GM12878 (cell line): ENCODE data around the gene C5orf34. TPM values are rescaled to one million over a fixed set of nuclear protein-coding genes. Genes with fewer than 3 reads are reported as not detected.
"Not testable (repeated sequence)": the region's sequence is repeated elsewhere in the genome, so short reads cannot be mapped to it uniquely, and the experiment has no call there.

Experiments used
- ATAC-seq: fragments of 200-7000 bp; cut with Tn5 transposase; 3 replicates; pipeline ENCODE4 v1.9.1; 2020; ENCODE audit warnings: mild to moderate bottlenecking, moderate library complexity
- BruUV-seq: library from RNA; stranded (reverse); fragments of 400-500 nt; replicated peaks from 2 replicates; lab custom pipeline; 2021; lab: Mats Ljungman, UMichigan
- CTCF ChIA-PET: fragments of 300-600 bp; sonication (Branson Sonifier 250); formaldehyde crosslinking; extraction: SDS; loops from one replicate; lab custom pipeline; 2021; ENCODE audit warnings: inconsistent platforms; lab: Yijun Ruan, JAX
- POLR2A ChIA-PET: fragments of 350-600 bp; formaldehyde crosslinking; extraction: SDS; loops from one replicate; lab custom pipeline; 2021; ENCODE audit warnings: inconsistent platforms; lab: Charles Lee
- RAD21 ChIA-PET: fragments of 300-600 bp; sonication (Branson Sonifier 250); formaldehyde crosslinking; loops from one replicate; lab custom pipeline; 2023; ENCODE audit warnings: antibody characterized with exemption; ENCODE audit not compliant: unreplicated experiment; lab: Charles Lee
- SMC1A ChIA-PET: fragments of 300-600 bp; sonication (Branson Sonifier 250); formaldehyde crosslinking; loops from one replicate; lab custom pipeline; 2023; ENCODE audit not compliant: unreplicated experiment, uncharacterized antibody; lab: Charles Lee
- DNase-seq: peaks from one replicate; pipeline ENCODE4 v3.0.0-alpha.2; 2011; ENCODE audit warnings: low read depth, low spot score
- FAIRE-seq: peaks from 3 replicates; lab custom pipeline; 2011; peaks lifted over from hg19 to GRCh38; lab: Jason Lieb, UNC
- H2AFZ ChIP-seq: 2 replicates; pipeline ENCODE4 v1.6.0; 2011; ENCODE audit warnings: low read depth, low read length, control low read depth; ENCODE audit not compliant: control insufficient read depth
- H3K27ac ChIP-seq: 2 replicates; pipeline ENCODE4 v1.5.1; 2011; ENCODE audit warnings: control low read depth; ENCODE audit not compliant: control insufficient read depth, insufficient read depth
- H3K27me3 ChIP-seq, 2 experiments: replicated peaks in 1 of 2; 2 replicates each; pipeline versions ENCODE4 v1.6.0 to v1.6.1; 2011; ENCODE audit warnings: low read length in 1 of 2; ENCODE audit not compliant: control insufficient read depth in 2 of 2, insufficient read depth in 2 of 2
- H3K36me3 ChIP-seq, 2 experiments: 2 replicates each; pipeline ENCODE4 v1.5.1; 2011; ENCODE audit warnings: low read length in 1 of 2; ENCODE audit not compliant: control insufficient read depth in 2 of 2, insufficient read depth in 2 of 2
- H3K4me1 ChIP-seq: 2 replicates; pipeline ENCODE4 v1.6.1; 2011; ENCODE audit warnings: mild to moderate bottlenecking, low read length, moderate library complexity, mixed read lengths; ENCODE audit not compliant: control insufficient read depth, insufficient read depth
- H3K4me2 ChIP-seq: 2 replicates; pipeline ENCODE4 v1.6.0; 2011; ENCODE audit warnings: control low read depth; ENCODE audit not compliant: control insufficient read depth, insufficient read depth
- H3K4me3 ChIP-seq: fragments of 200-600 bp; sonication (generic); 2 replicates; pipeline ENCODE4 v1.5.1; 2016
- H3K79me2 ChIP-seq: 2 replicates; pipeline ENCODE4 v1.6.0; 2011; ENCODE audit warnings: low read length; ENCODE audit not compliant: control insufficient read depth, insufficient read depth
- H3K9ac ChIP-seq: 2 replicates; pipeline ENCODE4 v1.8.0; 2011; ENCODE audit warnings: low read length, control low read depth, mixed read lengths; ENCODE audit not compliant: control insufficient read depth, insufficient read depth
- H3K9me3 ChIP-seq: replicated peaks from 3 replicates; pipeline ENCODE4 v1.5.1; 2011; ENCODE audit warnings: mild to moderate bottlenecking, low read length; ENCODE audit not compliant: control insufficient read depth, insufficient read depth
- H4K20me1 ChIP-seq: 2 replicates; pipeline ENCODE4 v1.6.0; 2011; ENCODE audit not compliant: control insufficient read depth, insufficient read depth
- BHLHE40 ChIP-seq, 2 experiments: fragments of 450-650 bp in 1 of 2; IDR thresholded peaks; 2 replicates each; pipeline ENCODE4 v1.6.1; 2011 to 2017; ENCODE audit warnings: low read depth in 2 of 2, borderline replicate concordance in 1 of 2, improper control_type of control experiment in 1 of 2, low read length in 1 of 2, mild to moderate bottlenecking in 1 of 2
- GATAD2B ChIP-seq: fragments of 450-650 bp; conservative IDR thresholded peaks from 2 replicates; pipeline ENCODE4 v1.6.1; 2017; ENCODE audit warnings: low read depth, mild to moderate bottlenecking, moderate library complexity
- HCFC1 ChIP-seq: fragments of 150-350 bp; IDR thresholded peaks from 2 replicates; pipeline ENCODE4 v1.6.1; 2014; ENCODE audit warnings: low read length
- IKZF1 ChIP-seq: fragments of 450-650 bp; conservative IDR thresholded peaks from 2 replicates; pipeline ENCODE4 v1.6.1; 2017; ENCODE audit warnings: antibody characterized with exemption, mild to moderate bottlenecking
- JUND ChIP-seq: IDR thresholded peaks from 2 replicates; pipeline ENCODE4 v1.6.1; 2012; ENCODE audit warnings: low read depth, mild to moderate bottlenecking, low read length, improper control_type of control experiment, moderate library complexity
- LARP7 ChIP-seq: fragments of 450-650 bp; IDR thresholded peaks from 2 replicates; pipeline ENCODE4 v1.6.1; 2017; ENCODE audit warnings: mild to moderate bottlenecking
- NFXL1 ChIP-seq: fragments of 450-650 bp; IDR thresholded peaks from 2 replicates; pipeline ENCODE4 v1.6.1; 2017; ENCODE audit warnings: antibody characterized with exemption, mild to moderate bottlenecking, borderline replicate concordance
- NKRF ChIP-seq: fragments of 450-650 bp; conservative IDR thresholded peaks from 2 replicates; pipeline ENCODE4 v1.6.1; 2017; ENCODE audit warnings: mild to moderate bottlenecking, moderate library complexity
- RFX5 ChIP-seq: IDR thresholded peaks from 2 replicates; pipeline ENCODE4 v1.6.1; 2011; ENCODE audit warnings: low read depth, low read length, improper control_type of control experiment
- RUNX3 ChIP-seq: IDR thresholded peaks from 2 replicates; pipeline ENCODE4 v1.6.1; 2012; ENCODE audit warnings: low read length, inconsistent platforms
- TCF12 ChIP-seq: IDR thresholded peaks from 2 replicates; pipeline ENCODE4 v1.6.1; 2011; ENCODE audit warnings: low read depth, mild to moderate bottlenecking, low read length
- TCF3 ChIP-seq: IDR thresholded peaks from 2 replicates; pipeline ENCODE4 v1.6.1; 2012; ENCODE audit warnings: low read depth, mild to moderate bottlenecking, low read length, borderline replicate concordance; ENCODE audit not compliant: insufficient read depth
- ZNF217 ChIP-seq: fragments of 450-650 bp; IDR thresholded peaks from 2 replicates; pipeline ENCODE4 v1.6.1; 2017; ENCODE audit warnings: antibody characterized with exemption, mild to moderate bottlenecking
- ZNF592 ChIP-seq: fragments of 450-650 bp; IDR thresholded peaks from 2 replicates; pipeline ENCODE4 v1.6.1; 2017; ENCODE audit warnings: mild to moderate bottlenecking, moderate library complexity
- WGBS: methylation state at CpG from one replicate; pipeline ENCODE4 v1.1.6; 2016; ENCODE audit warnings: low lambda C conversion rate; ENCODE audit not compliant: insufficient replicate concordance, insufficient coverage; ENCODE audit errors: missing lambda C conversion rate; 5-methylcytosine and 5-hydroxymethylcytosine counted together
- in situ Hi-C: fragments of 300-500 bp; cut with MboI; formaldehyde crosslinking; loops from 9 replicates; pipeline ENCODE4 v1.14.3; 2018; ENCODE audit warnings: mixed read lengths
- intact Hi-C: fragments of 100-400 bp; cut with micrococcal nuclease; formaldehyde crosslinking; loops from one replicate; pipeline ENCODE4 v1.14.2; 2022; ENCODE audit not compliant: unreplicated experiment
- polyA plus RNA-seq, 11 experiments: library from polyadenylated mRNA; depleted of rRNA in 4 of 11; unstranded in 6 of 11; stranded (reverse) in 5 of 11; fragments of >200 nt; fragmentation: Nextera tagmentation in 4 of 11; fragmentation: Illumina TruSeq in 1 of 11; extraction: Ambion mirVana in 4 of 11; extraction: Trizol in 1 of 11; gene quantifications; 1 replicate in 1 of 11; 2 replicates in 10 of 11; pipeline versions ENCODE4 v1.2.1 to v1.2.3, GENCODE V29; 2011 to 2016; ENCODE audit warnings: inconsistent platforms in 2 of 11, missing spikeins in 2 of 11, low read depth in 1 of 11
- total RNA-seq, 4 experiments: library from RNA; depleted of rRNA in 3 of 4; stranded (reverse); fragments of >200 nt in 3 of 4; fragmentation: Illumina TruSeq in 1 of 4; extraction: Trizol in 1 of 4; gene quantifications; 2 replicates each; pipeline versions ENCODE4 v1.2.1 to v1.2.3, GENCODE V29; 2013 to 2021

The C5orf34 gene
- total and polyA plus RNA-seq, 10 of the 15 experiments (the other 5 are each of a cell fraction or from before 2014, with no cell fraction given) = 6.1 to 15.1 (median 10.0) TPM

GRCh38 chr5:43556857-43557542 is 42.1 kb upstream of the C5orf34 start, which contains the start of gene PAIP1 (continued):
- TF ChIP-seq ZNF592 (peak; percentile 55; the same call in 1 of the 2 replicates), HCFC1 (peak; percentile 40; the same call in 1 of the 2 replicates), ZNF217 (peak; percentile 60; the same call in 1 of the 2 replicates), JUND (no peak), TCF12 (0 out of 2 replicates have a peak, but pooled peaks have one; percentile 5), RFX5 (no peak)

GRCh38 chr5:43556607-43556856 is 41.6 kb upstream of the C5orf34 start:
- 3% methylated on average over 7 of the region's 30 CpGs for WGBS
- H3K9ac ChIP-seq = peak overlapping the region; percentile 97
- FAIRE-seq, DNase-seq, BruUV-seq, in situ Hi-C loops, H3K9me3 ChIP-seq, H3K36me3 ChIP-seq, H4K20me1 ChIP-seq, H3K27me3 ChIP-seq: not testable (repeated sequence)
- H3K4me3 ChIP-seq = peak overlapping the region; percentile 94
- TF ChIP-seq IKZF1 (0 out of 2 replicates have a peak, but pooled peaks have one; percentile 74), LARP7 (peak; percentile 60; the same call in 1 of the 2 replicates), RUNX3 (peak; percentile 1; the same call in 1 of the 2 replicates), NFXL1 (peak; percentile 8; the same call in 1 of the 2 replicates), BHLHE40 (IDR thresholded peaks at IDR 0.05; ENCODE audit: borderline replicate concordance in 1 of 2, low read depth in 2 of 2, low read length in 1 of 2) (peak; percentile 2 to 15; a peak in 1 of 4 replicates), GATAD2B (peak; percentile 75; the same call in 1 of the 2 replicates), TCF3 (peak; percentile 74; the same call in 1 of the 2 replicates), NKRF (0 out of 2 replicates have a peak, but pooled peaks have one; percentile 18)
- RAD21 ChIA-PET = interaction anchor here (3.7 kb wide), 1 partner anchor 72 kb away, joined by 19 read pairs; the partner anchor contains the start of gene TMEM267
- peak overlapping the region; percentile 87 for H3K27ac ChIP-seq
- POLR2A ChIA-PET = interaction anchor here (0.6 to 3.6 kb wide), 2 partner anchors 18 to 72 kb away, joined by 4 to 18 read pairs; partner anchors contain the start of gene TMEM267
- SMC1A ChIA-PET = interaction anchor here (2.4 kb wide), 1 partner anchor 44 kb away, joined by 9 read pairs; no protein-coding TSS in a partner anchor
- peaks cover 13% of the 10 kb centered on the region for H3K4me1 ChIP-seq
- H2AFZ ChIP-seq = peak overlapping the region; percentile 69
- H3K4me2 ChIP-seq = peak overlapping the region; percentile 99; the same call in 1 of the 2 replicates
- intact Hi-C loops = loop anchor here (2.0 to 10.0 kb wide), 2 partner anchors 46 to 562 kb away; partner anchors contain the start of gene NNT
- peaks cover 52% of the 10 kb centered on the region for H3K79me2 ChIP-seq
- ATAC-seq = peak; percentile 90
- CTCF ChIA-PET = interaction anchor here (3.3 to 4.4 kb wide), 3 partner anchors 48 to 72 kb away, joined by 11 to 31 read pairs (median 18); partner anchors contain the start of genes NNT and TMEM267
